HCT116 (cell line): ENCODE results near the gene SEMA3C. TPM values are rescaled to one million over a fixed set of nuclear protein-coding genes. Genes with fewer than 3 reads are reported as not detected.

ENCODE experiments used
- ATAC-seq: fragments of 200-7000 bp; cut with Tn5 transposase; 2 replicates; pipeline ENCODE4 v1.9.1; 2020; ENCODE audit warnings: mild to moderate bottlenecking, moderate library complexity
- BruUV-seq: library from RNA; stranded (reverse); fragments of 400-500 nt; replicated peaks from 2 replicates; lab custom pipeline; 2021; lab: Mats Ljungman, UMichigan
- CTCF ChIA-PET: fragments of 300-600 bp; sonication (Branson Sonifier 250); formaldehyde crosslinking; loops from one replicate; lab custom pipeline; 2021; ENCODE audit warnings: antibody characterized with exemption; lab: Charles Lee
- POLR2A ChIA-PET: fragments of 300-600, 350-600 bp; sonication (Branson Sonifier 250); formaldehyde crosslinking; loops from one replicate; lab custom pipeline; 2021; ENCODE audit warnings: antibody characterized with exemption; lab: Charles Lee
- RAD21 ChIA-PET, 2 experiments: fragments of 300-600 bp; sonication (Branson Sonifier 250); formaldehyde crosslinking; loops; one replicate each; lab custom pipeline; 2023; ENCODE audit warnings: low total read pairs in 2 of 2; ENCODE audit not compliant: uncharacterized antibody in 2 of 2, unreplicated experiment in 2 of 2, low non-redundant PET in 1 of 2; lab: Charles Lee
- DNase-seq: peaks from one replicate; pipeline ENCODE4 v3.0.0-alpha.2; 2010; ENCODE audit warnings: low read depth, low spot score
- H2AFZ ChIP-seq: fragments of 200-600 bp; shearing (Covaris generic), sonication (generic); 2 replicates; pipeline ENCODE4 v1.6.1; 2017; ENCODE audit warnings: low read depth, mixed run types, mixed read lengths, antibody characterized with exemption, low read length; ENCODE audit not compliant: poor library complexity, severe bottlenecking
- H3K27ac ChIP-seq: 2 replicates; pipeline ENCODE4 v1.5.1; 2012; ENCODE audit warnings: low read depth, low read length
- H3K27me3 ChIP-seq: fragments of 200-600 bp; sonication (generic); 2 replicates; pipeline ENCODE4 v1.6.1; 2016; ENCODE audit warnings: mixed run types, low read length, mixed read lengths; ENCODE audit not compliant: insufficient read depth
- H3K36me3 ChIP-seq, 2 experiments: fragments of 200-500 bp in 1 of 2; fragments of 200-600 bp in 1 of 2; sonication (Bioruptor generic) in 1 of 2; sonication (generic) in 1 of 2; 2 replicates each; pipeline versions ENCODE4 v1.5.1 to v1.6.1; 2014 to 2016; ENCODE audit warnings: low read length in 2 of 2, inconsistent platforms in 1 of 2, mixed read lengths in 1 of 2, mixed run types in 1 of 2; ENCODE audit not compliant: insufficient read depth in 2 of 2, control insufficient read depth in 1 of 2
- H3K4me1 ChIP-seq, 2 experiments: fragments of 200-600 bp in 1 of 2; sonication (generic) in 1 of 2; 2 replicates each; pipeline versions ENCODE4 v1.5.1 to v1.6.1; 2012 to 2017; ENCODE audit warnings: low read length in 2 of 2, inconsistent platforms in 1 of 2, mild to moderate bottlenecking in 1 of 2, mixed read lengths in 1 of 2, mixed run types in 1 of 2, moderate library complexity in 1 of 2; ENCODE audit not compliant: insufficient read depth in 2 of 2, control insufficient read depth in 1 of 2
- H3K4me2 ChIP-seq: fragments of 200-600 bp; sonication (generic); 2 replicates; pipeline ENCODE4 v1.6.1; 2017; ENCODE audit warnings: mixed run types, low read length, mixed read lengths
- H3K4me3 ChIP-seq, 2 experiments: fragments of 200-600 bp in 1 of 2; sonication (generic) in 1 of 2; replicated peaks in 1 of 2; 2 replicates each; pipeline ENCODE4 v1.5.1; 2011 to 2016; ENCODE audit warnings: low read length in 2 of 2, control low read depth in 1 of 2, low read depth in 1 of 2, mild to moderate bottlenecking in 1 of 2, mixed read lengths in 1 of 2, mixed run types in 1 of 2
- H3K79me2 ChIP-seq: fragments of 200-600 bp; sonication (generic); 2 replicates; pipeline ENCODE4 v1.6.1; 2017; ENCODE audit warnings: mild to moderate bottlenecking, mixed run types, low read length, moderate library complexity, mixed read lengths; ENCODE audit not compliant: insufficient read depth
- H3K9ac ChIP-seq: fragments of 200-600 bp; sonication (generic); 2 replicates; pipeline ENCODE4 v1.6.1; 2016; ENCODE audit warnings: low read length, mixed read lengths
- H3K9me2 ChIP-seq: fragments of 200-600 bp; sonication (generic), shearing (Covaris generic); 2 replicates; pipeline ENCODE4 v1.6.1; 2017; ENCODE audit warnings: mixed run types, mild to moderate bottlenecking, moderate library complexity; ENCODE audit not compliant: insufficient read depth
- H3K9me3 ChIP-seq, 2 experiments: fragments of 200-500 bp in 1 of 2; fragments of 200-600 bp in 1 of 2; sonication (Bioruptor generic) in 1 of 2; sonication (generic) in 1 of 2; 2 replicates each; pipeline ENCODE4 v1.6.1; 2014 to 2017; ENCODE audit warnings: low read length in 2 of 2, mixed read lengths in 2 of 2, inconsistent platforms in 1 of 2, low read depth in 1 of 2, mild to moderate bottlenecking in 1 of 2, mixed run types in 1 of 2, moderate library complexity in 1 of 2; ENCODE audit not compliant: control insufficient read depth in 1 of 2, insufficient read depth in 1 of 2
- H4K20me1 ChIP-seq: fragments of 200-600 bp; sonication (generic), shearing (Covaris generic); 2 replicates; pipeline ENCODE4 v1.6.1; 2017; ENCODE audit warnings: mixed run types, mild to moderate bottlenecking, moderate library complexity; ENCODE audit not compliant: insufficient read depth
- ATF3 ChIP-seq: IDR thresholded peaks from 2 replicates; pipeline ENCODE4 v1.6.1; 2012
- CBX3 ChIP-seq: IDR thresholded peaks from 2 replicates; pipeline ENCODE4 v1.6.1; 2012; ENCODE audit warnings: low read depth
- CEBPB ChIP-seq: IDR thresholded peaks from 2 replicates; pipeline ENCODE4 v1.6.1; 2012; ENCODE audit warnings: low read depth
- CTCF ChIP-seq, 3 experiments: fragments of 200-600 bp in 1 of 3; sonication (generic) in 1 of 3; IDR thresholded peaks in 2 of 3; conservative IDR thresholded peaks in 1 of 3; 2 replicates each; pipeline ENCODE4 v1.5.1; 2012 to 2017; ENCODE audit warnings: low read depth in 2 of 3, low read length in 2 of 3, antibody characterized with exemption in 1 of 3, borderline replicate concordance in 1 of 3, control low read depth in 1 of 3, mild to moderate bottlenecking in 1 of 3, mixed read lengths in 1 of 3, mixed run types in 1 of 3, moderate library complexity in 1 of 3; ENCODE audit not compliant: insufficient read depth in 1 of 3
- ELF1 ChIP-seq: IDR thresholded peaks from 2 replicates; pipeline ENCODE4 v1.6.1; 2012; ENCODE audit warnings: low read depth, borderline replicate concordance
- EZH2 ChIP-seq: fragments of 200-600 bp; sonication (generic); IDR thresholded peaks from 2 replicates; pipeline ENCODE4 v1.6.1; 2017; ENCODE audit warnings: antibody characterized with exemption, mixed run types
- EZH2phosphoT487 ChIP-seq: fragments of 200-600 bp; IDR thresholded peaks from 2 replicates; pipeline ENCODE4 v1.6.1; 2018; ENCODE audit warnings: antibody characterized with exemption, borderline replicate concordance
- FOSL1 ChIP-seq: IDR thresholded peaks from 2 replicates; pipeline ENCODE4 v1.6.1; 2012; ENCODE audit warnings: low read depth
- JUND ChIP-seq: IDR thresholded peaks from 2 replicates; pipeline ENCODE4 v1.6.1; 2012
- MAX ChIP-seq: IDR thresholded peaks from 2 replicates; pipeline ENCODE4 v1.6.1; 2012
- RAD21 ChIP-seq: IDR thresholded peaks from 2 replicates; pipeline ENCODE4 v1.6.1; 2012; ENCODE audit warnings: low read depth, mild to moderate bottlenecking
- REST ChIP-seq: IDR thresholded peaks from 2 replicates; pipeline ENCODE4 v1.6.1; 2012; ENCODE audit warnings: low read depth
- SIN3A ChIP-seq: IDR thresholded peaks from 2 replicates; pipeline ENCODE4 v1.6.1; 2012; ENCODE audit warnings: low read depth
- SP1 ChIP-seq: IDR thresholded peaks from 2 replicates; pipeline ENCODE4 v1.6.1; 2012; ENCODE audit warnings: low read depth
- TCF7L2 ChIP-seq: IDR thresholded peaks from 2 replicates; pipeline ENCODE4 v1.7.0; 2011; ENCODE audit warnings: borderline replicate concordance, inconsistent platforms; ENCODE audit not compliant: insufficient read depth, insufficient read length; ENCODE audit errors: extremely low read depth
- YY1 ChIP-seq: IDR thresholded peaks from 2 replicates; pipeline ENCODE4 v1.6.1; 2011; ENCODE audit warnings: low read length, low read depth, moderate library complexity, mild to moderate bottlenecking; ENCODE audit not compliant: insufficient replicate concordance; ENCODE audit errors: extremely low read depth
- ZBTB33 ChIP-seq: IDR thresholded peaks from 2 replicates; pipeline ENCODE4 v1.6.1; 2011; ENCODE audit warnings: mild to moderate bottlenecking, low read length, moderate library complexity; ENCODE audit not compliant: insufficient replicate concordance; ENCODE audit errors: extremely low read depth
- ZFX ChIP-seq: fragments of 450-650 bp; IDR thresholded peaks from 2 replicates; pipeline ENCODE4 v1.6.1; 2017
- ZNF274 ChIP-seq: fragments of 200-500 bp; sonication (Bioruptor generic); IDR thresholded peaks from 2 replicates; pipeline ENCODE4 v1.6.1; 2014; ENCODE audit warnings: mild to moderate bottlenecking, low read depth, low read length, inconsistent platforms
- intact Hi-C: fragments of 100-400 bp; cut with micrococcal nuclease; formaldehyde crosslinking; loops from 2 replicates; pipeline ENCODE4 v1.10.0; 2022
- total RNA-seq: library from RNA; stranded (reverse); gene quantifications from one replicate; pipeline ENCODE4 v1.2.1, GENCODE V29; 2021; ENCODE audit not compliant: unreplicated experiment

SEMA3C gene
- total RNA-seq, 1 experiment from 2014 or later = 25.3 TPM

GRCh38 chr7:80954191-80954590, 35.3 kb upstream of the SEMA3C start:
- Histone ChIP-seq H2AFZ (peak overlapping the region; percentile 11), H3K36me3 (no peaks in the 10 kb centered on the region), H3K9me2 (no peaks in the 10 kb centered on the region; the same call in 1 of the 2 replicates), H3K4me2 (no peak overlapping the region), H3K4me1 (no peaks in the 10 kb centered on the region), H3K4me3 (no peak overlapping the region), H3K27me3 (no peaks in the 10 kb centered on the region), H3K9ac (no peak overlapping the region), H3K27ac (no peak overlapping the region), H3K79me2 (no peaks in the 10 kb centered on the region), H3K9me3 (no peaks in the 10 kb centered on the region), H4K20me1 (no peaks in the 10 kb centered on the region)
- ATAC-seq (no peak), DNase-seq (no peak)
- POLR2A ChIA-PET = no interaction called here
- CTCF ChIA-PET = no interaction called here
- intact Hi-C loops = no loop called here
- RAD21 ChIA-PET = no interaction called here
- BruUV-seq = no TSS peak
- no peak for TF ChIP-seq CEBPB
- TF ChIP-seq ZNF274 = no peak
- TF ChIP-seq JUND = no peak
- no peak for TF ChIP-seq SIN3A
- TF ChIP-seq CTCF (IDR thresholded peaks at IDR 0.05 in 2 of 3, conservative IDR thresholded peaks at IDR 0.05 in 1 of 3; ENCODE audit: borderline replicate concordance in 1 of 3, insufficient read depth in 1 of 3, low read depth in 2 of 3, low read length in 2 of 3) = no peak
- TF ChIP-seq MAX = no peak
- no peak for TF ChIP-seq EZH2phosphoT487
- no peak for TF ChIP-seq FOSL1
- no peak for TF ChIP-seq RAD21
- TF ChIP-seq SP1 = no peak
- no peak for TF ChIP-seq ELF1
- no peak for TF ChIP-seq ATF3
- TF ChIP-seq ZFX = no peak
- no peak for TF ChIP-seq ZBTB33
- TF ChIP-seq EZH2 = no peak
- TF ChIP-seq CBX3 = no peak
- no peak for TF ChIP-seq REST
- TF ChIP-seq YY1 = no peak
- TF ChIP-seq TCF7L2 = no peak
